HG02981 (cell line): ENCODE results near the gene KIF25.

Source experiments
- ATAC-seq: cut with Tn5 transposase; IDR thresholded peaks from one replicate; pipeline ENCODE4 v1.9.1; 2021; ENCODE audit warnings: mild to moderate bottlenecking, moderate library complexity; ENCODE audit not compliant: unreplicated experiment

The KIF25 gene

DNA sequence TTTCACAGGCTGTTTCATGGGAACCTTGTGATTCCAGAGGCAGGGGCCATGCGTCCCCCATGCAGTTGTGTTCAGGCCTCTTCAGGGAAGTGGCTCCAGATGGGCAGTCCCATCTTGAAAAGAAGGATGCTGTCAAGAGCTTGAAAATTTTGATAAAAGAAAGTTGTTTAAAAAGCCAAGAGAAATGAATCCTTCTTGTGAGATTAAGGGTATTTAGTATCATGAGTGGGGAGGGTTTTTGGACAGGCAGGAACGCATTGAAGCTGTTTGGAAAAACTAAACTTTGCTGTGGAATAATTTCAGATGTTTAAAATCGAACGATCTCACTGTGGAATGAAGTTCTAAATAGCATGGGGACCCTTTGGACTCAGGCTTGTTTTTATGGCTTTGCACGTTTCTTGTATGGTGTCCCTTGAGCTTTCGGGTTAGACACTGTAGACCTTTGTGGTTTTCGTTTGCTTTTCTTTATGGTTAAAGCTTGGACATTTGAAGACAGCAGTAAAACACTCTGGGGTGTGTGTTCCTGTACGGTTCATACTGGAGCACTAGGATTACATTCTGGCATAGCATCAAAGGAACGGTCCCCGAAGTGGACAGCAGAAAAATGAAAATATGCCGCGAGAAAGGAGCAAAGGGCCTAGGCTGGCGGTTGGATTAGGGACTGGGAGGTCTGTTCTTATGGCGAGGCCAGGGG is 18.2 kb downstream of the KIF25 start:
- ATAC-seq = no peak

DNA sequence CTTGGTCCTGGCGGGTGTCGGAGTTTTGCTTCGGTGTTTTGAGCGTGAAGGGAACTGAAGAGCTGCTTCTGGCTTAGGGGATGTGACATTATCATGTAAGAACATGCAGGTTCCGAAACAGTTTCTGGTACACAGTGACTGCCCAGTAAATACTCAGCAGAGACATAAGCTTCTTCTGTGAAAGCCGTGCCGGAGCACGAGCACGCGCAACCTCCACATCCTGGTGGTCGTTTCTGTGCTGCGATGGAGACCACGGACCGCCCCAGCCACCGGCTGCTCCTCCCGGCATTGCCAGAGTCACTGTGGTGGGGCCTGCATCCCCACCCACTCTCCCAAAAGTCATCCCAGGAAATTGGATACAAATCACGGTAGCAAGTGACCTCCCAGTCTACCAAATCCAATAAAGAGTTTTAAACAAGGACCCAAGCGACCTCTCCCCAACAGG is 18.7 kb downstream of the KIF25 start:
- ATAC-seq = no peak

DNA sequence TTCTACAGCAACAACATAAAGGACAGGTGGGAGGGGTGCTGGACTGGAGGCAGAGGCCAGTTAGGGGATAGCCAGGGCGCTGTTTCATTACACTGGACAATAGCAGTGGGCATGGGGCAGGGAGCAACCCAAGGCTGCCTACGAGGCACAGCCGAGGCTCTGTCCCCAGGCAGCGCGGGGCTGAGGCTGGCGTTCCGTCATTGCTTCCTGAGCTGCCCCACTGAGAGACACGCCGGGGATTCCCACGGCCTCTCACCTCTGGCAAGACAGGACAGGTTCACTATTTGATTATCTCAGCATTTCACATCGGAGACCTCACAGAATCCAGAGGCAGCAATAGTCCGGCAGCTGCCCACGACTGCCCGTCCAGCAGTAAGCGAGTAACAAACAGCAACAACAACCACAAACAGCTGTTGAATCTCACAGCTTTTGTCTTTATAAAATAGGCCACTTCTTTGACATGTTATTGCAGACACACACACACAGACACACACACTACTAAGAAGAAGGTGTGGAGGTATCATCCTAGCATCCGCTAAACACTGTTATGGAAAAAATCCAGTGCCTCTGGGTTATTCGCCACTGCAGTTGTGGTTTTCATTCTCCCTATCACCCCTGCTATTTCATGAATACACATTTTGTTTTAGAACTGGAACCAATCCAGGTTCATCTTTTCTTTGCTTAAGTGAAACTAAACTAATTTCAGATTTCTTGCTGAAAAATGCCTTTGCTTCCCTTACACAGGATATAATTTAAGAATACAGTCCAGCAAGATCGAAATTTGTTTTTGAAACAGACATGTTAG is 19.5 kb downstream of the KIF25 start:
- ATAC-seq = no peak

GRCh38 chr6:168017629-168018028 is 20.2 kb downstream of the KIF25 start:
- no peak for ATAC-seq

DNA sequence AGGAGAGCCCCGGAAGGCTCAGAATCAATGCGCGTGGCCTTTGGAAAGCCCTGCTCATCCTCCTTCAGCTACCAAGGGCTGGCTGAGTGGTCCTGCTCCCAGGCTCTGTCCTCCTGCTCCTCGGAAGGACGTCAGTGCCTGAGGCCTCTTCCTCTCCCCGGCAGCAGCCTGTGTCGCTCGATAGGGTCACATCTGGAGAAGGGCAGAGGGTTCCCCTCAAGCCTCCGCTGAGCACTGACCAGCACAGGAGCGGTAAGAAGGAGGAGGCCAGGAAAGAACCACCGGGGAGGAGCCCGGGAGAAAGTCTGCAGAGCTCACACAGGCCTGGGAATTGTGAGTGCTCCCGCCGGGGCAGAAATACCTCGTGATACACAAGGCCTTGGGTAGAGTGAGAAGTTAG is 21.2 kb downstream of the KIF25 start:
- no peak for ATAC-seq

GRCh38 chr6:168020242-168020641 is 22.8 kb downstream of the KIF25 start:
- ATAC-seq = no peak

GRCh38 chr6:168021581-168021980 is 24.1 kb downstream of the KIF25 start:
- no peak for ATAC-seq

DNA sequence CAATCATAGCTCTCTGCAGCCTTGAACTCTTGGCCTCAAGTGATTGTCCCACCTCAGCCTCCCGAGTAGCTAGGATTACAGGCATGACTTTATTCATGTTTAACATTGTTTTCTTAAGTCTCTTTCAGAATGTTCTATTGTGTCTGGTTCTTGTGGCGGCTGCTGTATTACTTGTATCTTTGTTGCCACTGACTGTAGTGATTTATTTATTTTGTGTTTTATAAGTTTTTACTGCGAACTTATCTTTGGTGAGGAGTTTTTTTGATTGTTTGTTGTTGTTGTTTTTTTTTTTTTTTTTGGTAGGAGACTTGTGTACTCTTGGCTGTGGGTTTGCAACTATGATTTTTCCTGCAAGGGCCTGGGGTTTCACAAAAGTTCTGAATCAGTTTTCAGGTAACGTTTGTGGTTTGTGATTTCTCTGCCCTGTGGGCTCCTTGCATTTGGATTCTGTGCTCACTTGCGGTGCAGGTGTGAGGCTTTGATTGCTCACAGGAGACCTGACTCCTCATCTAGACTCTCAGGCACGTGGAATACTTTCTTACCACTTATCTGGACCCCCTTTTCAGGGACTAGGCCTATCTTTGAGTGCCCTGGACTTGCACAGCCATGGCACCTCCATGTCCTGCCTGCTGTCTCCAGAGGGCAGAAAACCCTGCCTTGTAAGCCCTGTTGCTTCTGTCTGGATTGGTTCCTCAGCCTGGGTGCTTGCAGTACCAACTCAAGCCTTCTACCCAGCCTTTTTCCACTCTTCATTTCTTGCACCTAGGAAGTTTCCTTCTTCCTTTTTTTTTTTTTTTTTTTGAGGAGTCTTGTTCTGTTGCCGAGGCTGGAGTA is 25.2 kb downstream of the KIF25 start:
- ATAC-seq = no peak

- ATAC-seq = no peak
Observed at GRCh38 chr6:168024951-168025510, 27.6 kb downstream of the KIF25 start.

DNA sequence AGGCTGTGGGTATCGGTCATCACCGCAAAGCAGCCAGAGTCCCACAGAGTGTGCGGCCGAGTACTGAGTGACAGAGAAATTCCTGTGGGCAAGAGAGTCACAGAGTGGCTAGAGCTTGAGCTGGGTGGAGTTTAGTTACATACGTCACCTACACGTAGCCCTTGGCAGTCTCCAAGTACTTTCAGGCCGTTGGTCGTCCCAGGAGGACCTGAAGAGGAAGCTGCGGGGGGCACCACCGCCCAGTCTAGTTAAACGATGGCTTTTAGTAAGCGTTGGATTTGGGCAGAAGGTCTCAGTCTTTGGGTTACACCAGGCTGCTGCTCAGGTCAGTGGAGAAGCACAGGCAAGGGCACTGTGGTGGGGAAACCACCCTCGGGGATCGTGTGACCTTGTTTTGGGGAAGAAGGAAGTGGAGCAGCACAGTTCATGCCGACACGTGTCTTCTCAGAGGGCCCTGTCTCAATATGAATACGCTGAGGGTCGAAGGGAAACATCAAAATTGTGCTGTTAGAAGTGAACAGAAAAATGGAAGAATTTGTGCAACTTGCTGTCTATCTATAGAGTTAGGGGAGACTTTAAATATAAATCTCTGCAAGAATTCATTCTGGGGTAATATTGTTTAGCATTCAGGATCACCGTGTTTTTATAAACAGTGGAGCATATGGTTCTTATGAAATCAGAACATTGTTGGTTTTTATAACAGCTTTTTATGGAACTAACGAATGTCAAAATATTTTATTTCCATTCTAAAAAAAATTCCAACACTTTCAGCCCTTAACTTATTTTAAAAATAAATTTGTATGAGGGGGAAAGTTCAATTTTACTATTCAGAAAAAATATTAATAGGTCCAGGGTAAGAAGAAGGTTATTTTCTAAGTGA is 28.6 kb downstream of the KIF25 start:
- no peak for ATAC-seq

GRCh38 chr6:168026925-168027324 is 29.5 kb downstream of the KIF25 start:
- ATAC-seq = no peak

GRCh38 chr6:168027521-168027920 is 30.1 kb downstream of the KIF25 start:
- ATAC-seq = no peak

DNA sequence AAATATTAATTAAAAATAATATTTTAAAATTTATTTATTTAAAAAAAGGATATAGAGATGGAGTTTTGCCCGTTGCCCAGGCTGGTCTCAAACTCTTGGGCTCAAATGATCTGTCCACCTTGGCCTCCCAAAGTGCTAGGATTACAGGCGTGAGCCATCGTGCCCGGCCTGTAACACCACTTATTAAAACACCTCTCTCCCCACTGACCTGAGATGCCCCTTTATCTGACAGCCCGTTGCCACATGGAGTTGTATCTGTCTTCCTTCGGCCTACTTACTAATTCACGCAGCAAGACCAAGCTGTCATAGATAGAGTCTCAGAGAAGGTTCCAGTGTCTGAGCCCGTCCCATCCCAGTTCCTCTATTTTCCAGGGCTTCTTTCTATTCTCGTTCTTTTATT is 30.7 kb downstream of the KIF25 start:
- no peak for ATAC-seq

DNA sequence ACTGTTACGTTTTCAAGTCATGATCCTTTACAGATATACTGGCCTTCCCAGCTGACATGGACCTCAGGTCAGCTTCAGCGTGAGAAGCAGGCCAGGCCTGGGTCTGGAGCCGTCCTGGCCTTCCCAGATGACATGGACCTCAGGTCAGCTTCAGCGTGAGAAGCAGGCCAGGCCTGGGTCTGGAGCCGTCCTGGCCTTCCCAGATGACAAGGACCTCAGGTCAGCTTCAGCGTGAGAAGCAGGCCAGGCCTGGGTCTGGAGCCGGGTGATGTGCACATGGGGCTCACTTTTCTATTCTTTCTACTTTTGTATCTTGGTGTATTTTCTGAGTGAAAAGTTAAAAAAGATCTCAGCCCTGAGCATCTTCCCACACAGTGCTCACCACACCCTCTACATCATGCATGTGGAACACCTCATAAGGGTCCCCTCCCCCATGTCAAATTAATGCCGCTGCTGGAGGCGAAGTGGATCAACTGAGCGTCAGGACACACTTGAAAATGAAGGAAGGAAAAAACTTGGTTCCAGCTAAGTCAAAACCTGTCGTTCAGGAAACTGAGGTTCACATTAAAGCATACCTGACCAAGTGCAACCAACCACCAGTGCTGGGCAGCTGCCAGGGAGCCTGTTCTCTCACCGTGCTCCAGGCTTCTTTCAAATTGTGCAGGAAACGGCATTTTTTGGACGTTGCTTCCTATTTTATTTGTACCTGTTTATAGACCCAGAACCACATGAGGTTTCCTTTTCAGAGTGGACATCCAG is 32.2 kb downstream of the KIF25 start:
- no peak for ATAC-seq

- ATAC-seq = no peak
Observed at GRCh38 chr6:168030218-168030746, 32.8 kb downstream of the KIF25 start.

DNA sequence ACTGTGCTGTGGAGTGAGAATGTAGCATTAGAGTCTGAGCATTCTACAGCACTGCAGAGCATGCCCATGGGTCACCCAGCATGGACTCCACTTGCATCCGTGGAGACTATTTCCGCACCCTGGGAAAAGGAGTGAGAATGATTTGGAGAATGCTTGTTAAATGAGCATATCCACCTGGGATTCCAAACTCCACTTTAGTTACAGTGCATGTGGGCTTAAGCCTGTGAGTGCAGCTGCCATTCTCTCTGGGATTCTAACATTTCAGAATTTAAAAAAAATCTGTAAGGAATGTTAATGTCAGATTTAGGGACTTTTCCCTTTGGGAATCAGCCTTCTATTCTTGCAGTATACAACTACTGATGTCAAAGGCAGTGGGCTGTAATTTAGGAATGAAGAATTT is 33.4 kb downstream of the KIF25 start:
- no peak for ATAC-seq

DNA sequence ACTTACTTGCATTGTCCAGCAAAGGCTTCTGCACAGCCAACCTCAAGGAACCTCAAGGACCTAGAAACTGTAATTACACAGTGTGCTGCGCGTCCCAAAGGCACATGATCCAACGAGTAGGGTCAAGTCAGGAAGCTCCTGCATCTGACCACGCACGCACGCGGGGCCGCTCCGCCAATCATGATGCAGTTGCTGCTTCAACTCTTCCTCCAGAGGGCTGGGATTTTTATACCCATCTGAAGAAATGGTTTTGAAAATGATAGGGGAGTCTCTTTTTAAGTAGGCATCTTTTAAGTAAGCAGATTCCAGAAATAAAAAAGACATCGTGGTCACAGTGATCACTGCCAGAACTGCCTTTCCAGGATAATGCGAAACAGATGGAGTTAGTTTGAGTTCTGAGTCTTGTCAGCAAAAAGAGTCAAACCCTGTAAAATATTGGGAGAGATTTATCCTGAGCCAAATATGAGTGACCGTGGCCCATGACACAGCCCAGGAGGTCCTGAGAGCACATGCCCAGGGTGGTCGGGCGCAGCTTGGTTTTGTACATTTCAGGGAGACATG is 34.0 kb downstream of the KIF25 start:
- no peak for ATAC-seq

GRCh38 chr6:168032005-168032760 is 34.7 kb downstream of the KIF25 start:
- ATAC-seq = no peak
